Adrenal gland (tissue), 12 donors: ENCODE measurements around the gene PDE2A. TPM values are rescaled to one million over a fixed set of nuclear protein-coding genes. Genes with fewer than 3 reads are reported as not detected.

Source experiments
- DNase-seq, 7 donors: peaks; one replicate each; pipeline ENCODE4 v3.0.0-alpha.2; 2019 to 2020
- H3K27ac ChIP-seq, 5 donors: fragments of 200-600 bp; sonication (generic) in 4 of 5; 1 replicate in 3 of 5; 2 replicates in 2 of 5; pipeline versions ENCODE4 v1.5.1 to v1.8.0; 2016 to 2020; ENCODE audit warnings: mild to moderate bottlenecking in 1 of 5
- H3K27me3 ChIP-seq: fragments of 200-600 bp; 2 replicates; pipeline ENCODE4 v1.8.0; 2021
- H3K36me3 ChIP-seq, 2 donors: fragments of 200-600 bp; replicated peaks in 1 of 2; 1 replicate in 1 of 2; 2 replicates in 1 of 2; pipeline versions ENCODE4 v1.5.1 to v1.8.0; 2018 to 2022
- H3K4me1 ChIP-seq, 2 donors: fragments of 200-600 bp; replicated peaks in 1 of 2; 1 replicate in 1 of 2; 2 replicates in 1 of 2; pipeline versions ENCODE4 v1.5.1 to v1.8.0; 2018 to 2021
- H3K4me3 ChIP-seq, 4 donors: fragments of 200-600 bp; sonication (generic) in 3 of 4; one replicate each; pipeline ENCODE4 v1.5.1; 2016 to 2018
- H3K9me3 ChIP-seq, 3 donors: fragments of 200-600 bp; sonication (generic) in 1 of 3; replicated peaks in 1 of 3; 1 replicate in 2 of 3; 2 replicates in 1 of 3; pipeline versions ENCODE4 v1.5.1 to v1.8.0; 2016 to 2021
- POLR2A ChIP-seq, 2 donors: fragments of 450-650 bp; IDR thresholded peaks; one replicate each; pipeline ENCODE4 v1.6.1; 2017; ENCODE audit warnings: antibody characterized with exemption in 2 of 2, mild to moderate bottlenecking in 2 of 2, moderate library complexity in 1 of 2
- WGBS, 4 donors: extraction: QIAGEN DNeasy Blood & Tissue Kit in 2 of 4; methylation state at CpG; one replicate each; pipeline versions ENCODE4 v1.1.5 to v1.1.7; 2013 to 2017; 5-methylcytosine and 5-hydroxymethylcytosine counted together
- intact Hi-C, 2 donors: fragments of 100-400 bp; cut with DNase I; formaldehyde crosslinking; loops; one replicate each; pipeline versions ENCODE4 v1.14.1 to v1.15.0; 2022 to 2023
- polyA plus RNA-seq, 3 donors: library from polyadenylated mRNA; stranded (reverse); fragments of 200-250 nt in 2 of 3; fragments of 350-450 nt in 1 of 3; fragmentation: Illumina TruSeq in 1 of 3; extraction: RNeasy Lipid Tissue Mini Kit (QIAGEN cat#74804) in 1 of 3; gene quantifications; one replicate each; pipeline ENCODE4 v1.2.3, GENCODE V29; 2013 to 2014
- total RNA-seq, 9 donors: library from RNA; depleted of rRNA in 4 of 9; stranded (reverse); fragments of >200 nt in 4 of 9; fragments of 120-200 nt in 1 of 9; fragmentation: NEBNext Ultra II Directional in 1 of 9; extraction: Animal tissue kit (Norgen Biotek cat#: 25700) in 1 of 9; gene quantifications; one replicate each; pipeline versions ENCODE4 v1.1.0 to v1.2.4, GENCODE V29; 2013 to 2023
- TF ChIP-seq, protein P1 (sequence below), 6 experiments: fragments of 450-650 bp in 4 of 6; fragments of 200-600 bp in 2 of 6; sonication (generic) in 1 of 6; IDR thresholded peaks; 1 replicate in 5 of 6; 2 replicates in 1 of 6; pipeline versions ENCODE4 v1.5.1 to v1.8.0; 2016 to 2021; ENCODE audit warnings: antibody characterized with exemption in 6 of 6, mild to moderate bottlenecking in 2 of 6, moderate library complexity in 1 of 6
- donor health status: healthy with polysubstance abuse.
- donor health status: Bipolar disorder and iron deficiency.
- donor health status: DM: yes; HTN: yes; CAD: no.
- donor health status: DM: no; HTN: no; CAD: no.
- donor health status: DM: no; HTN: no; CAD: no.
- donor health status: DM: yes; HTN: yes; CAD: no.

The PDE2A gene
- total and polyA plus RNA-seq, 12 donors = 11.5 to 226 (median 67.6) TPM

DNA sequence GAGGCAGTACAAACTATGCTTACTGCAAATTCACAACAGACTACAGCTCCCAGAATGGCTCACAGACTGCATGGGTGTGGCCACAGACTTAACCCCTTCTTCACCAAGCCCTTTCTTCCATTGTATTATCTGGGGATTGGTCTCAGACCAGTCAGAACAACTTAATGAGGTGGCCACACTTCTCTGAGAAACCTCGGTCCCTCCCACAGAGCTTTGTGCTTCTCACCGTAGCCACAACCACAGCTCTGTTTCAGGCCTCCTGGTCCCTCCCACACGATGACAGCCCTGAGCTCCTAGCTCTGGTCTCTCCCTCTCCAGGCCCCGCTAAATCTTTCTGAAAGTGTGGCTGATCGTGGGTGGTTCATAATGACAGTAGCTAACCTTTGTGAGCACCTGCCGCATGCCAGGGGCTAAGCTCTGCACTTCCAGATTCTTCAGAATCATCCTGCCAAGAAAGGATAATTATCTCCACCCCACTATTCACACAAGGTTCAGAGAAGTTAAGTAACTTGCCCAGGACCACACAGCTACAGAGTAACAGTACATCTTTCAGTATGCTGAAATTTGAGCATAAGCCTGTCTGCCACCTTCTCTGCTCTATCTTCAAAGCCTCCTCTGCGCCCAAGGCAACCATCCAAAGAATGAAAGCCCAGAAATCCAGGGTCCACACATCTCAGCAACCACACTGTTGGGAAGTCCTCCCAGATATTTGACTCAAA, 5.4 kb downstream of the PDE2A start:
- intact Hi-C loops = loop anchor here in 1 of 2 donors (10.0 kb wide), 1 partner anchor 194 kb away; no protein-coding TSS in a partner anchor
- Histone ChIP-seq H3K9me3 (no peaks in the 10 kb centered on the region), H3K36me3 (no peaks in the 10 kb centered on the region), H3K27ac (no peak overlapping the region), H3K27me3 (no peaks in the 10 kb centered on the region), H3K4me1 (no peaks in the 10 kb centered on the region), H3K4me3 (no peak overlapping the region)
- TF ChIP-seq, protein P1, sequence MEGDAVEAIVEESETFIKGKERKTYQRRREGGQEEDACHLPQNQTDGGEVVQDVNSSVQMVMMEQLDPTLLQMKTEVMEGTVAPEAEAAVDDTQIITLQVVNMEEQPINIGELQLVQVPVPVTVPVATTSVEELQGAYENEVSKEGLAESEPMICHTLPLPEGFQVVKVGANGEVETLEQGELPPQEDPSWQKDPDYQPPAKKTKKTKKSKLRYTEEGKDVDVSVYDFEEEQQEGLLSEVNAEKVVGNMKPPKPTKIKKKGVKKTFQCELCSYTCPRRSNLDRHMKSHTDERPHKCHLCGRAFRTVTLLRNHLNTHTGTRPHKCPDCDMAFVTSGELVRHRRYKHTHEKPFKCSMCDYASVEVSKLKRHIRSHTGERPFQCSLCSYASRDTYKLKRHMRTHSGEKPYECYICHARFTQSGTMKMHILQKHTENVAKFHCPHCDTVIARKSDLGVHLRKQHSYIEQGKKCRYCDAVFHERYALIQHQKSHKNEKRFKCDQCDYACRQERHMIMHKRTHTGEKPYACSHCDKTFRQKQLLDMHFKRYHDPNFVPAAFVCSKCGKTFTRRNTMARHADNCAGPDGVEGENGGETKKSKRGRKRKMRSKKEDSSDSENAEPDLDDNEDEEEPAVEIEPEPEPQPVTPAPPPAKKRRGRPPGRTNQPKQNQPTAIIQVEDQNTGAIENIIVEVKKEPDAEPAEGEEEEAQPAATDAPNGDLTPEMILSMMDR (IDR thresholded peaks at IDR 0.05) = no peak
- no peak for TF ChIP-seq POLR2A (IDR thresholded peaks at IDR 0.05)
- no peak for DNase-seq
- WGBS, 4 donors = 61 to 83% (median 70%) methylated on average over 7 of the region's 7 CpGs

- DNase-seq = no peak
- WGBS, 4 donors = 40 to 48% (median 44%) methylated on average over 5 to 6 of the region's 6 CpGs
- H3K4me1 ChIP-seq = no peaks in the 10 kb centered on the region
- intact Hi-C loops = loop anchor here in 1 of 2 donors (10.0 kb wide), 1 partner anchor 191 kb away; no protein-coding TSS in a partner anchor
- no peaks in the 10 kb centered on the region for H3K27me3 ChIP-seq
- H3K36me3 ChIP-seq = no peaks in the 10 kb centered on the region
- H3K27ac ChIP-seq = no peak overlapping the region
- TF ChIP-seq, protein P1 (IDR thresholded peaks at IDR 0.05) = no peak
- no peak for TF ChIP-seq POLR2A (IDR thresholded peaks at IDR 0.05)
- H3K9me3 ChIP-seq = no peaks in the 10 kb centered on the region
- no peak overlapping the region for H3K4me3 ChIP-seq
Observed at GRCh38 chr11:72665911-72666472, 8.2 kb downstream of the PDE2A start.

DNA sequence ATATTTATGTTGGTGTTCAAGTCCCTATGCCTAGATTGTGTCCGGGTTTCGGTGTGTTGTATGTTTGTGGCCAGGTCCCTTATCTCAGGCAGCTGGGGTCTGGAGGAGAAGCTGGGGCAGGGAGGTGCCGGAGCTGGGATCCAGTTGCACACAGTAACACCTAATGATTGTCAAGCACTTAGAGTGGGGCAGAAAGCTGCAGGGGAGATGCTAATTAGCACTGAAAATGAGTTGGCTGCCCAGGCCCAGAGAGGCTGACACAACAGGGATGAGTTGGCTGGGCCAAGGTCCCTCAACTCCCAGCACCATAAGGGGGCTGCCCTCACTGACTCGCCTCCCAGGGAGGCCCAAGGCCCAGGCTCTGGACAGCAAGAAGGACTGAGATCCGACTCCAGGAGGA, 12.2 kb downstream of the PDE2A start:
- H3K27ac ChIP-seq = no peak overlapping the region
- no peak for DNase-seq
- no peaks in the 10 kb centered on the region for H3K9me3 ChIP-seq
- TF ChIP-seq, protein P1 (IDR thresholded peaks at IDR 0.05) = no peak
- TF ChIP-seq POLR2A (IDR thresholded peaks at IDR 0.05) = no peak
- H3K27me3 ChIP-seq = no peaks in the 10 kb centered on the region
- H3K4me3 ChIP-seq = no peak overlapping the region
- H3K36me3 ChIP-seq = no peaks in the 10 kb centered on the region
- intact Hi-C loops = loop anchor here in 1 of 2 donors (10.0 kb wide), 1 partner anchor 187 kb away; no protein-coding TSS in a partner anchor
- no peaks in the 10 kb centered on the region for H3K4me1 ChIP-seq
- 72 to 80% (median 78%) methylated on average over 5 of the region's 5 CpGs for WGBS, 4 donors

GRCh38 chr11:72661486-72661885, 12.7 kb downstream of the PDE2A start:
- Histone ChIP-seq H3K27ac (no peak overlapping the region), H3K27me3 (no peaks in the 10 kb centered on the region), H3K9me3 (no peaks in the 10 kb centered on the region), H3K4me3 (no peak overlapping the region), H3K36me3 (no peaks in the 10 kb centered on the region), H3K4me1 (no peaks in the 10 kb centered on the region)
- TF ChIP-seq, protein P1 (IDR thresholded peaks at IDR 0.05) = no peak
- TF ChIP-seq POLR2A (IDR thresholded peaks at IDR 0.05) = no peak
- no peak for DNase-seq
- 88 to 95% (median 91%) methylated on average over 9 of the region's 9 CpGs for WGBS, 4 donors
- intact Hi-C loops = loop anchor here in 1 of 2 donors (10.0 kb wide), 1 partner anchor 187 kb away; no protein-coding TSS in a partner anchor
